Keratinocyte (primary cell): ENCODE results near the gene MTO1.

Source experiments
- CTCF ChIP-seq, 3 experiments: IDR thresholded peaks in 1 of 3; conservative IDR thresholded peaks in 1 of 3; optimal IDR thresholded peaks in 1 of 3; 2 replicates in 2 of 3; 3 replicates in 1 of 3; pipeline versions ENCODE3 to v1.5.1; 2011; ENCODE audit warnings: low read length in 3 of 3, mild to moderate bottlenecking in 3 of 3, moderate library complexity in 2 of 3, control low read depth in 1 of 3, inconsistent platforms in 1 of 3; ENCODE audit not compliant: insufficient read depth in 2 of 3; ENCODE audit errors: extremely low read depth in 1 of 3
- EZH2 ChIP-seq: IDR thresholded peaks from one replicate; pipeline ENCODE4 v1.6.1; 2012; ENCODE audit warnings: inconsistent platforms, mild to moderate bottlenecking, low read length, moderate library complexity

GRCh38 chr6:73509851-73510250 lies 48.3 kb downstream of the MTO1 start:
- TF ChIP-seq EZH2 (no peak), CTCF (optimal IDR thresholded peaks at IDR 0.05 in 1 of 3, IDR thresholded peaks at IDR 0.05 in 1 of 3, conservative IDR thresholded peaks at IDR 0.05 in 1 of 3; ENCODE audit: extremely low read depth in 1 of 3, insufficient read depth in 2 of 3, low read length in 3 of 3) (no peak)
